Measurements from ENCODE around the gene TTC24. TPM values are rescaled to one million over a fixed set of nuclear protein-coding genes. Genes with fewer than 3 reads are reported as not detected.

The TTC24 gene
- total and polyA plus RNA-seq, 2 experiments from 2014 or later, result not detected

GRCh38 chr1:156538711-156539440 lies 40.6 kb upstream of the TTC24 start:
- H3K4me1 ChIP-seq (ENCODE audit: insufficient read depth), result no peaks in the 10 kb centered on the region
- no peaks in the 10 kb centered on the region for H3K9me2 ChIP-seq (ENCODE audit: insufficient read depth)
- H3K4me3 ChIP-seq, result no peak overlapping the region
- no peak overlapping the region for H3K4me2 ChIP-seq
- peaks cover 29% of the 10 kb centered on the region for H3K36me3 ChIP-seq (ENCODE audit: insufficient read depth)
- H3K27ac ChIP-seq (ENCODE audit: low read depth), result no peak overlapping the region
- Mint-ChIP-seq H3K4me1 (0 out of 3 replicates have a peak, but pooled peaks cover 7% of the 10 kb centered on the region), H3K4me3 (no peak overlapping the region), H3K36me3 (ENCODE audit: low read depth) (peaks cover 46% of the 10 kb centered on the region), H3K27ac (no peak overlapping the region), H3K9me3 (no peaks in the 10 kb centered on the region), H3K27me3 (ENCODE audit: insufficient read depth, low read depth, poor library complexity) (peaks cover 2% of the 10 kb centered on the region)
- H3K27me3 ChIP-seq (ENCODE audit: insufficient read depth), result no peaks in the 10 kb centered on the region
- no peak overlapping the region for H2AFZ ChIP-seq
- no peak for TF ChIP-seq ETS1 (IDR thresholded peaks at IDR 0.05)
- no peak for TF ChIP-seq CTCF (conservative IDR thresholded peaks at IDR 0.05; ENCODE audit: low read depth in 2 of 2)
- TF ChIP-seq EZH2phosphoT487 (IDR thresholded peaks at IDR 0.05; ENCODE audit: unreplicated experiment), result no peak
- TF ChIP-seq REST (IDR thresholded peaks at IDR 0.05; ENCODE audit: unreplicated experiment), result no peak
- no peak for TF ChIP-seq CREB1 (CRISPR knock-in tag; IDR thresholded peaks at IDR 0.05; ENCODE audit: low read depth)
- TF ChIP-seq NANOG (IDR thresholded peaks at IDR 0.05; ENCODE audit: borderline replicate concordance), result no peak
- TF ChIP-seq JUNB (IDR thresholded peaks at IDR 0.05; ENCODE audit: unreplicated experiment), result no peak
- TF ChIP-seq POLR2AphosphoS5 (IDR thresholded peaks at IDR 0.05; ENCODE audit: low read depth), result no peak
- no peak for TF ChIP-seq ZNF462 (CRISPR knock-in tag; IDR thresholded peaks at IDR 0.05)
- no peak for TF ChIP-seq EZH2 (IDR thresholded peaks at IDR 0.05; ENCODE audit: low read depth, unreplicated experiment)
- TF ChIP-seq ZNF114 (CRISPR knock-in tag; IDR thresholded peaks at IDR 0.05), result no peak
- no peak for TF ChIP-seq ZNF331 (CRISPR knock-in tag; IDR thresholded peaks at IDR 0.05; ENCODE audit: low read depth)
- TF ChIP-seq STAT1 (IDR thresholded peaks at IDR 0.05; ENCODE audit: unreplicated experiment), result no peak
- H3F3A ChIP-seq (replicated peaks; ENCODE audit: low read depth), result no peaks in the 10 kb centered on the region
- ATAC-seq, result no peak
- no peak for DNase-seq (ENCODE audit: low spot score)
- H3K79me2 ChIP-seq (replicated peaks; ENCODE audit: insufficient read depth), result no peaks in the 10 kb centered on the region
- H4K20me1 ChIP-seq (replicated peaks; ENCODE audit: insufficient read depth), result no peaks in the 10 kb centered on the region; the same call in 1 of the 2 replicates
